CD4-positive, alpha-beta T cell treated with Interleukin-4 for 1 hour (primary cell): ENCODE measurements around the gene PRADC1.
"Not testable (repeated sequence)": the region's sequence is repeated elsewhere in the genome, so short reads cannot be mapped to it uniquely, and the experiment has no call there.

Experiments used
- DNase-seq, 2 donors: peaks; one replicate each; pipeline ENCODE4 v3.0.0-alpha.2; 2020 to 2022

Gene PRADC1

GRCh38 chr2:73200281-73200680 lies 32.8 kb downstream of the PRADC1 start:
- not testable (repeated sequence) for DNase-seq

DNA sequence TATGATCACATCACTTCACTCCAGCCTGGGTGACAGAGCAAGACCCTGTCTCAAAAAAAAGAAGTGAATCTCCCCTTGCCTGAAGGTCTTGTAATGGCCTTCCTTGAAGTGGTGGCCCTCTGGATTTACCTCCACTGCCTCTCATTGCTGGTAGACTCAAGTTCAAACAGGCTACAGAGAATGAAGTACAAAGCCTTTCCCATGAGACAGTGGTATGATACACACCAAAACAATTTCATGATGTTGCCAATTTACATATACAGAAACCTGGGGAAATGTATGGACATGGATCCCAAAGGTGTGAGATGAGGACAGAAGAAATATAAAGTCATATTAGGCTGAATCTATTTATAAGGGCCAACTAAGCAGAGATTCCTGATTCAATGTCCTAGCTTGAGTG lies 35.5 kb downstream of the PRADC1 start:
- no peak for DNase-seq

- DNase-seq = no peak
Observed at GRCh38 chr2:73187549-73187948, 45.5 kb downstream of the PRADC1 start.

DNA sequence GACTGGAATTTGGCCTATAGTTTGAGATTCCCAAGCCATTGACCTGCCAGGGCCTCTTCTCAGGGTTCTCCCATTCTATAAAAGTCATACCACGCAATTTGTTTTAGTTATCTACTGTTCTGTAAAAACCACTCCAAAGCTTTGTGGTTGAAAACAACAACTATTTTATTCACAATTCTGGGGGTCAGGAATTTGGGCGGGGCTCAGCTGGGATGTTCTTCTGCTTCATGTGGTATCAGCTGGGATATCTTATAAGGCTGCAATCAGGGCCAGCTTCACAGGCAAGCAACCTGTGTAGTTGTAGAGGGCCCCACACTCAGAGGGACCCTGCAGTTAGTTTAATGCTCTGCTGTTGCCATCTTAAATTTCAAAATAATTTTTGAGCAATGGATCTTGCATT lies 47.1 kb downstream of the PRADC1 start:
- no peak for DNase-seq
